Liver (tissue), 9 donors: ENCODE results near the gene FBXO2. TPM values are rescaled to one million over a fixed set of nuclear protein-coding genes. Genes with fewer than 3 reads are reported as not detected.

Experiments
- DNase-seq: peaks from one replicate; pipeline ENCODE4 v3.0.0-alpha.2; 2017; ENCODE audit warnings: low spot score
- H3K27ac ChIP-seq, 2 donors: one replicate each; pipeline ENCODE4 v1.7.0; 2013; ENCODE audit warnings: inconsistent platforms in 2 of 2, low read length in 2 of 2, control low read depth in 1 of 2, low read depth in 1 of 2, mild to moderate bottlenecking in 1 of 2
- H3K27me3 ChIP-seq, 4 donors: one replicate each; pipeline versions ENCODE4 v1.6.1 to v1.7.0; 2013; ENCODE audit warnings: low read length in 3 of 4, inconsistent platforms in 1 of 4, mild to moderate bottlenecking in 1 of 4, moderate library complexity in 1 of 4; ENCODE audit not compliant: control insufficient read depth in 4 of 4, insufficient read depth in 4 of 4
- H3K36me3 ChIP-seq, 4 donors: one replicate each; pipeline versions ENCODE4 v1.6.1 to v1.7.0; 2013; ENCODE audit warnings: low read length in 3 of 4, mild to moderate bottlenecking in 3 of 4, low read depth in 1 of 4, moderate library complexity in 1 of 4; ENCODE audit not compliant: control insufficient read depth in 4 of 4, insufficient read depth in 3 of 4
- H3K4me1 ChIP-seq, 4 donors: one replicate each; pipeline versions ENCODE4 v1.6.1 to v1.7.0; 2013; ENCODE audit warnings: low read length in 3 of 4, mild to moderate bottlenecking in 3 of 4, moderate library complexity in 1 of 4; ENCODE audit not compliant: control insufficient read depth in 4 of 4, insufficient read depth in 4 of 4
- H3K4me3 ChIP-seq, 3 donors: one replicate each; pipeline versions ENCODE4 v1.6.1 to v1.7.0; 2013; ENCODE audit warnings: low read length in 3 of 3, control low read depth in 1 of 3, low read depth in 1 of 3, mild to moderate bottlenecking in 1 of 3
- H3K9ac ChIP-seq, 2 donors: one replicate each; pipeline ENCODE4 v1.7.0; 2013; ENCODE audit warnings: low read length in 2 of 2, mild to moderate bottlenecking in 2 of 2, moderate library complexity in 2 of 2, control low read depth in 1 of 2, low read depth in 1 of 2
- H3K9me3 ChIP-seq, 4 donors: one replicate each; pipeline versions ENCODE4 v1.6.1 to v1.7.0; 2013; ENCODE audit warnings: low read length in 3 of 4; ENCODE audit not compliant: control insufficient read depth in 4 of 4
- EGR1 ChIP-seq, 2 donors: IDR thresholded peaks; 2 replicates each; pipeline ENCODE4 v1.6.1; 2016 to 2018; ENCODE audit warnings: antibody characterized with exemption in 2 of 2, low read depth in 2 of 2
- FOXA1 ChIP-seq: IDR thresholded peaks from 2 replicates; pipeline ENCODE4 v1.6.1; 2016; ENCODE audit warnings: antibody characterized with exemption
- GABPA ChIP-seq, 2 donors: IDR thresholded peaks in 1 of 2; conservative IDR thresholded peaks in 1 of 2; 2 replicates each; pipeline ENCODE4 v1.6.1; 2016; ENCODE audit warnings: antibody characterized with exemption in 2 of 2, mild to moderate bottlenecking in 1 of 2, moderate library complexity in 1 of 2
- HNF4A ChIP-seq, 2 donors: conservative IDR thresholded peaks; 2 replicates each; pipeline ENCODE4 v1.6.1; 2016; ENCODE audit warnings: antibody characterized with exemption in 2 of 2, mild to moderate bottlenecking in 2 of 2
- NR2F2 ChIP-seq: IDR thresholded peaks from 2 replicates; pipeline ENCODE4 v1.6.1; 2016; ENCODE audit warnings: antibody characterized with exemption
- RXRA ChIP-seq, 2 donors: IDR thresholded peaks; 2 replicates each; pipeline ENCODE4 v1.6.1; 2017 to 2018; ENCODE audit warnings: antibody characterized with exemption in 2 of 2, mild to moderate bottlenecking in 1 of 2
- SP1 ChIP-seq: IDR thresholded peaks from 2 replicates; pipeline ENCODE4 v1.6.1; 2018; ENCODE audit warnings: antibody characterized with exemption, mild to moderate bottlenecking
- YY1 ChIP-seq: IDR thresholded peaks from 2 replicates; pipeline ENCODE4 v1.6.1; 2016; ENCODE audit warnings: antibody characterized with exemption, mild to moderate bottlenecking
- WGBS: extraction: QIAGEN DNeasy Blood & Tissue Kit; methylation state at CpG from one replicate; pipeline ENCODE4 v1.1.7; 2013; 5-methylcytosine and 5-hydroxymethylcytosine counted together
- polyA plus RNA-seq, 2 donors: library from polyadenylated mRNA; stranded (reverse) in 1 of 2; unstranded in 1 of 2; fragments of 200-250 nt in 1 of 2; fragments of >200 nt in 1 of 2; fragmentation: Nextera tagmentation in 1 of 2; extraction: Ambion mirVana in 1 of 2; gene quantifications; one replicate each; pipeline versions ENCODE4 v1.2.1 to v1.2.3, GENCODE V29; 2013 to 2015
- total RNA-seq, 2 donors: library from RNA; depleted of rRNA; stranded (reverse); fragments of >200 nt; gene quantifications; one replicate each; pipeline ENCODE4 v1.2.3, GENCODE V29; 2014
- TF ChIP-seq, protein P1 (sequence below): IDR thresholded peaks from 2 replicates; pipeline ENCODE4 v1.6.1; 2016; ENCODE audit warnings: antibody characterized with exemption
- TF ChIP-seq, protein P2 (sequence below): IDR thresholded peaks from 2 replicates; pipeline ENCODE4 v1.6.1; 2016; ENCODE audit warnings: antibody characterized with exemption, mild to moderate bottlenecking
- TF ChIP-seq, protein P3 (sequence below): fragments of 150-350 bp; IDR thresholded peaks from 2 replicates; pipeline ENCODE4 v1.5.1; 2017; ENCODE audit warnings: improper control_type of control experiment, low read depth, low read length; ENCODE audit not compliant: missing input control
- donor health status: healthy.
- donor health status: healthy.
- donor health status: healthy.
- donor health status: healthy.
- donor health status: healthy.

FBXO2 gene
- total and polyA plus RNA-seq, 4 donors: 1.7 to 20.9 (median 4.0) TPM

DNA sequence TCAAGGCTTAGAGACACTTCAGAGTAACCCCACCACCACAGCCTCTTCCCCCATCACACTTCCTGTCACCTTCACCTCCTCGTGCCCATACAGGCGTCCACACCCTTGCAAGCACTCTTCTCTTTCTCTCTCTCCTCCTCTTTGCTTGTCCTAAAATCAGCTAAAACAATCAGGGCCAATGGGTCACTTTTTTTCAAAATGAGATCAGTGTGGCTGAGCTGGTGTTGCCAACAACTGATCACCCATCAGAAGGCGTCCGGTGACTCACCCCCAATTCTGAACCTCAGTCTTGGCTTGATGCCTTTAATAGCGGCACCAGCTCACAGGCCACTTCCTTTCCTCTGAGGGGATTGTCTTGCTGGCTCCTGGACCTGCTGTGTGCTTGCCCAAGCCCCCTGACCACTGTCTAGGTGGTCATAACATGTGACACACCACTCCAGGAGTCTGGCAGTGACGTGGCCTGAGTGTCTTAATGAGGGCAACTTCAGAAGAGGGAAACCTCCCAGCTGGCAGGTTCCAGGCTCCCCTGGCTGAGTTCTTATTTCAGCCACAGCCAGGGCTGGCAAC, 38.9 kb upstream of the FBXO2 start:
- DNase-seq: no peak
- TF ChIP-seq, protein P1, sequence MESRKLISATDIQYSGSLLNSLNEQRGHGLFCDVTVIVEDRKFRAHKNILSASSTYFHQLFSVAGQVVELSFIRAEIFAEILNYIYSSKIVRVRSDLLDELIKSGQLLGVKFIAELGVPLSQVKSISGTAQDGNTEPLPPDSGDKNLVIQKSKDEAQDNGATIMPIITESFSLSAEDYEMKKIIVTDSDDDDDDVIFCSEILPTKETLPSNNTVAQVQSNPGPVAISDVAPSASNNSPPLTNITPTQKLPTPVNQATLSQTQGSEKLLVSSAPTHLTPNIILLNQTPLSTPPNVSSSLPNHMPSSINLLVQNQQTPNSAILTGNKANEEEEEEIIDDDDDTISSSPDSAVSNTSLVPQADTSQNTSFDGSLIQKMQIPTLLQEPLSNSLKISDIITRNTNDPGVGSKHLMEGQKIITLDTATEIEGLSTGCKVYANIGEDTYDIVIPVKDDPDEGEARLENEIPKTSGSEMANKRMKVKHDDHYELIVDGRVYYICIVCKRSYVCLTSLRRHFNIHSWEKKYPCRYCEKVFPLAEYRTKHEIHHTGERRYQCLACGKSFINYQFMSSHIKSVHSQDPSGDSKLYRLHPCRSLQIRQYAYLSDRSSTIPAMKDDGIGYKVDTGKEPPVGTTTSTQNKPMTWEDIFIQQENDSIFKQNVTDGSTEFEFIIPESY: no peak
- TF ChIP-seq, protein P2, sequence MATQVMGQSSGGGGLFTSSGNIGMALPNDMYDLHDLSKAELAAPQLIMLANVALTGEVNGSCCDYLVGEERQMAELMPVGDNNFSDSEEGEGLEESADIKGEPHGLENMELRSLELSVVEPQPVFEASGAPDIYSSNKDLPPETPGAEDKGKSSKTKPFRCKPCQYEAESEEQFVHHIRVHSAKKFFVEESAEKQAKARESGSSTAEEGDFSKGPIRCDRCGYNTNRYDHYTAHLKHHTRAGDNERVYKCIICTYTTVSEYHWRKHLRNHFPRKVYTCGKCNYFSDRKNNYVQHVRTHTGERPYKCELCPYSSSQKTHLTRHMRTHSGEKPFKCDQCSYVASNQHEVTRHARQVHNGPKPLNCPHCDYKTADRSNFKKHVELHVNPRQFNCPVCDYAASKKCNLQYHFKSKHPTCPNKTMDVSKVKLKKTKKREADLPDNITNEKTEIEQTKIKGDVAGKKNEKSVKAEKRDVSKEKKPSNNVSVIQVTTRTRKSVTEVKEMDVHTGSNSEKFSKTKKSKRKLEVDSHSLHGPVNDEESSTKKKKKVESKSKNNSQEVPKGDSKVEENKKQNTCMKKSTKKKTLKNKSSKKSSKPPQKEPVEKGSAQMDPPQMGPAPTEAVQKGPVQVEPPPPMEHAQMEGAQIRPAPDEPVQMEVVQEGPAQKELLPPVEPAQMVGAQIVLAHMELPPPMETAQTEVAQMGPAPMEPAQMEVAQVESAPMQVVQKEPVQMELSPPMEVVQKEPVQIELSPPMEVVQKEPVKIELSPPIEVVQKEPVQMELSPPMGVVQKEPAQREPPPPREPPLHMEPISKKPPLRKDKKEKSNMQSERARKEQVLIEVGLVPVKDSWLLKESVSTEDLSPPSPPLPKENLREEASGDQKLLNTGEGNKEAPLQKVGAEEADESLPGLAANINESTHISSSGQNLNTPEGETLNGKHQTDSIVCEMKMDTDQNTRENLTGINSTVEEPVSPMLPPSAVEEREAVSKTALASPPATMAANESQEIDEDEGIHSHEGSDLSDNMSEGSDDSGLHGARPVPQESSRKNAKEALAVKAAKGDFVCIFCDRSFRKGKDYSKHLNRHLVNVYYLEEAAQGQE: no peak
- TF ChIP-seq, protein P3, sequence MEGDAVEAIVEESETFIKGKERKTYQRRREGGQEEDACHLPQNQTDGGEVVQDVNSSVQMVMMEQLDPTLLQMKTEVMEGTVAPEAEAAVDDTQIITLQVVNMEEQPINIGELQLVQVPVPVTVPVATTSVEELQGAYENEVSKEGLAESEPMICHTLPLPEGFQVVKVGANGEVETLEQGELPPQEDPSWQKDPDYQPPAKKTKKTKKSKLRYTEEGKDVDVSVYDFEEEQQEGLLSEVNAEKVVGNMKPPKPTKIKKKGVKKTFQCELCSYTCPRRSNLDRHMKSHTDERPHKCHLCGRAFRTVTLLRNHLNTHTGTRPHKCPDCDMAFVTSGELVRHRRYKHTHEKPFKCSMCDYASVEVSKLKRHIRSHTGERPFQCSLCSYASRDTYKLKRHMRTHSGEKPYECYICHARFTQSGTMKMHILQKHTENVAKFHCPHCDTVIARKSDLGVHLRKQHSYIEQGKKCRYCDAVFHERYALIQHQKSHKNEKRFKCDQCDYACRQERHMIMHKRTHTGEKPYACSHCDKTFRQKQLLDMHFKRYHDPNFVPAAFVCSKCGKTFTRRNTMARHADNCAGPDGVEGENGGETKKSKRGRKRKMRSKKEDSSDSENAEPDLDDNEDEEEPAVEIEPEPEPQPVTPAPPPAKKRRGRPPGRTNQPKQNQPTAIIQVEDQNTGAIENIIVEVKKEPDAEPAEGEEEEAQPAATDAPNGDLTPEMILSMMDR: no peak
- TF ChIP-seq GABPA (IDR thresholded peaks at IDR 0.05 in 1 of 2, conservative IDR thresholded peaks at IDR 0.05 in 1 of 2): no peak
- no peaks in the 10 kb centered on the region for H3K9me3 ChIP-seq
- peaks cover 7 to 11% (median 8%) of the 10 kb centered on the region in 4 donors for H3K4me1 ChIP-seq
- H3K9ac ChIP-seq: no peak overlapping the region
- peaks cover 0 to 13% (median 5%) of the 10 kb centered on the region in 4 donors for H3K27me3 ChIP-seq
- no peak overlapping the region for H3K4me3 ChIP-seq
- H3K36me3 ChIP-seq: no peaks in the 10 kb centered on the region
- H3K27ac ChIP-seq: no peak overlapping the region
- WGBS: 39% methylated on average over 6 of the region's 6 CpGs

DNA sequence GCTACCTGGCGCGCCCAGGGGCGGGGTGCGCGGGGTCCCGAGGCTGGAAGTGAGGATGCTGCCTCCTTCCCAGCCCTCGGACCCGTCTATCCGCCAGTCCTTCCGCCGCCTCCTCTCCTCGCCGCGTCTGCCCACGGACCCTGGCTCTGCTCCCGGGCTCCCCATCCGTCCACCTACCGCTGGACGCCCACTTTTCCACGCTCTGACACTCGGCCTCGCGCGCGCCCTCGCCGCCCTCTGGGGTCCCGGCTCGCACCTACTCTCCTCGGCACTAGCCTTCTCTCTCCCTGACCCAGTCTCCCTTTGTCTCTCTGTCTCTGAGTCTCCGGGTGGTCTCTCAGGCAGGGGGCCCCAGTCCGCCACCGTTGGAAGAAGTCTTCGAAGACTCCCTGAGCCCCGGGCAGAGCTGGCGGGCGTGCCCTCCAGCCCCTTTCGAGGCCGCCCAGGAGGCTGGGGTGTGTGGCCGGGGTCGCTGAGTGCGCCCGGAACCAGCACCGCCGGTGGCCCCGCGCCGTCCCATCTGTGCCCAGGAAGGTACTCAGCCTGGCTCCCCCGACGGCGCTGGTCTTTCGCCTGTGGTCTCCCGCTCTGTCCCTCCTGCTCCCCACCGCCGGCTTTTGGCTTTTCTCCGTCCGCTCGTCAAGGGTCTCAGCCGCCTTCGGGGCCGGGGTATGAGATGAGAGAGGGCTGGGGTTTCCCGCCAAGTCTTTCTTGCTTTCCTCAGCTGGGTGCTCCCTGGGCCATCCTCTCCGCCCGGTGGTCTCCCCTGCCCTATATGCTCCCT, 37.9 kb upstream of the FBXO2 start:
- Histone ChIP-seq H3K4me1 (peaks cover 7 to 11% (median 8%) of the 10 kb centered on the region in 4 donors), H3K36me3 (no peaks in the 10 kb centered on the region), H3K9me3 (no peaks in the 10 kb centered on the region), H3K9ac (no peak overlapping the region), H3K27me3 (peaks cover 0 to 13% (median 5%) of the 10 kb centered on the region in 4 donors), H3K4me3 (peak overlapping the region in 1 of 3 donors; percentile 32), H3K27ac (no peak overlapping the region)
- 8% methylated on average over 64 of the region's 64 CpGs for WGBS
- no peak for DNase-seq
- TF ChIP-seq EGR1 (IDR thresholded peaks at IDR 0.05; ENCODE audit: low read depth in 2 of 2) (no peak), RXRA (IDR thresholded peaks at IDR 0.05) (no peak), NR2F2 (no peak), FOXA1 (no peak), YY1 (no peak), SP1 (no peak), HNF4A (conservative IDR thresholded peaks at IDR 0.05) (no peak), GABPA (IDR thresholded peaks at IDR 0.05 in 1 of 2, conservative IDR thresholded peaks at IDR 0.05 in 1 of 2) (no peak)
- TF ChIP-seq, protein P3: no peak
- TF ChIP-seq, protein P2: no peak
